Medulla oblongata (tissue), 1 donor: Measurements from ENCODE around the gene HSF4.

Experiments
- DNase-seq: peaks from one replicate; pipeline ENCODE4 v3.0.0-alpha.2; 2015; ENCODE audit errors: extremely low spot score

The HSF4 gene

GRCh38 chr16:67201411-67202345 lies 37.1 kb downstream of the HSF4 start:
- DNase-seq: no peak

- DNase-seq: no peak
Observed at GRCh38 chr16:67202426-67202825, 37.9 kb downstream of the HSF4 start.

GRCh38 chr16:67202956-67203493 lies 38.5 kb downstream of the HSF4 start:
- no peak for DNase-seq

- no peak for DNase-seq
Observed at GRCh38 chr16:67204076-67204475, 39.5 kb downstream of the HSF4 start.

GRCh38 chr16:67206129-67206837 lies 41.7 kb downstream of the HSF4 start:
- DNase-seq: no peak

GRCh38 chr16:67206838-67207248 lies 42.3 kb downstream of the HSF4 start:
- no peak for DNase-seq

- DNase-seq: no peak
Observed at GRCh38 chr16:67207249-67208091, 42.9 kb downstream of the HSF4 start.

GRCh38 chr16:67208154-67208896 lies 43.8 kb downstream of the HSF4 start:
- DNase-seq: no peak

- no peak for DNase-seq
Observed at GRCh38 chr16:67209565-67209964, 45.0 kb downstream of the HSF4 start.

- no peak for DNase-seq
Observed at GRCh38 chr16:67210069-67210937, 45.8 kb downstream of the HSF4 start.

- DNase-seq: no peak
Observed at GRCh38 chr16:67211674-67212073, 47.1 kb downstream of the HSF4 start.

GRCh38 chr16:67212766-67213165 lies 48.2 kb downstream of the HSF4 start:
- DNase-seq: no peak

GRCh38 chr16:67213197-67214019 lies 48.9 kb downstream of the HSF4 start:
- DNase-seq: no peak

GRCh38 chr16:67215706-67216105 lies 51.2 kb downstream of the HSF4 start:
- DNase-seq: no peak

GRCh38 chr16:67216612-67217490 lies 52.3 kb downstream of the HSF4 start:
- DNase-seq: peak; percentile 66
